CD4-positive, alpha-beta T cell treated with Interferon gamma for 1 hour (primary cell): ENCODE results near the gene MSX1.

Experiments
- DNase-seq: peaks from one replicate; pipeline ENCODE4 v3.0.0-alpha.2; 2020

MSX1 gene

GRCh38 chr4:4858527-4859324, 739 bp upstream of the MSX1 start:
- no peak for DNase-seq

DNA sequence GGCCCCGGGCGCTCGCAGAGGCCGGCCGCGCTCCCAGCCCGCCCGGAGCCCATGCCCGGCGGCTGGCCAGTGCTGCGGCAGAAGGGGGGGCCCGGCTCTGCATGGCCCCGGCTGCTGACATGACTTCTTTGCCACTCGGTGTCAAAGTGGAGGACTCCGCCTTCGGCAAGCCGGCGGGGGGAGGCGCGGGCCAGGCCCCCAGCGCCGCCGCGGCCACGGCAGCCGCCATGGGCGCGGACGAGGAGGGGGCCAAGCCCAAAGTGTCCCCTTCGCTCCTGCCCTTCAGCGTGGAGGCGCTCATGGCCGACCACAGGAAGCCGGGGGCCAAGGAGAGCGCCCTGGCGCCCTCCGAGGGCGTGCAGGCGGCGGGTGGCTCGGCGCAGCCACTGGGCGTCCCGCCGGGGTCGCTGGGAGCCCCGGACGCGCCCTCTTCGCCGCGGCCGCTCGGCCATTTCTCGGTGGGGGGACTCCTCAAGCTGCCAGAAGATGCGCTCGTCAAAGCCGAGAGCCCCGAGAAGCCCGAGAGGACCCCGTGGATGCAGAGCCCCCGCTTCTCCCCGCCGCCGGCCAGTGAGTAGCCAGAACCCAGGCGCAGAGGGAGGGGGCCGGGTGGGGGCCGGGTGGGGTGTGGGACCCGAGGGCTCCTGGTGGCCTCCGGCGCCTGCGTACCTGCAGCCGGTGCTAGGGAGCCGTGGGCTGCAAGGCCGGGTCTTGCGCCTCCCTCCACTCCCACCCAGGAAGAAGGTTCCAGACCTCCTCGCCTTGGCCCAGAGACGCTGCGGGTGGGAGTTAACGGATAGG, 534 bp downstream of the MSX1 start:
- no peak for DNase-seq

GRCh38 chr4:4860600-4861389, 1.3 kb downstream of the MSX1 start:
- DNase-seq = no peak

DNA sequence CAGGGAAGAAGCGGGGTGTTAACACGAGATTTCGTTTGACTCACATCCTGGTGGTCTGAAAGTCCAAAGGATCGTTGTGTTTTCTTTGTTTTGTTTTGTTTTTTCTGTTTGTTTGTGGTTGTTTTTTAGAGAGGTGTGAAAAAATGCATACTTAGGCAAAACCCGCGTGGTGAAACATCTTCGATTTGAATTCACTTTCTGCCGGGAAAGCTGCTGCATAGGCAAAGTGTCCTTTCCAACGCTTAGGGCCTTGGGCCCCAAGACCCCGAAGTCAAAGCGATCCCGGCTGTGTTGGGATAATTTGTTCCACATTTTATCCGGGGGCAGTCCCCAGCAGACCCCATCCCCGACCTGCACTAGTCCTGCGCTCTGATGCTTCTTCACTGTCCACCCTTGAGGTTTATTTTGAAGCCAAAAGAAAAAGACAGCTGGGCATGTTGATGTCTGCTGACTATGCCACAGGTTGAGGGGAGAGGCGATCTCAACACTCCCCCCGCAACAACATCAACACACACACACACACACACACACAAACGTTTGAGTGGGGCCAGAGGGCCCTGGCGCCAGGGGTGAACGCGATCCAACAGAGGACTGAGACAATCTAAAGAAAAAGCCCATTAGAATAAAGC, 2.0 kb downstream of the MSX1 start:
- DNase-seq = no peak

GRCh38 chr4:4862071-4862551, 2.6 kb downstream of the MSX1 start:
- no peak for DNase-seq

GRCh38 chr4:4862665-4863482, 3.4 kb downstream of the MSX1 start:
- DNase-seq = no peak

DNA sequence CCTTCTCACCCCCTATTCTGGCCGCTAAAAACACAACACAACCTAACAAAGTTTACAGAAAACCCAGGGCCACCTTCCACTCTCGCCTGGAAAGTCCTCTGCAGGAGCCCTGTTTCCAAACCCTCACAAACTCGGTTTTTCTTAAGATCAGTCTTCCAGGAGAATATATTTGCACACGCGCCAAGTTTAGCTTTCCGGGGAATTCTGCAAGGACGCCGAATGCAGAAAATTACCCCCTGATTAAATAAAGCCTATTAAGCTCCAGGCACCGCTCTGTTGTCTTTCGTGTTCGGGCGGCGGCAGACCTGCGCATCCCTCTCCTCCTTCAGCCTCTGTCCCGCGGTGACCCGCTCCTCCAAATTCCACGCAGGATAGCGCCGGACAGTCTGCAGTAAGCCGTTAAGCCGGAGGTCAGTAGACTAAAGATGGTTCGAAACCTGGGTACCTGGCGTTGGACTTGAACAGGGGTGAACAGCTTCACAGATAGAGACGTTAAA, 5.0 kb downstream of the MSX1 start:
- no peak for DNase-seq

DNA sequence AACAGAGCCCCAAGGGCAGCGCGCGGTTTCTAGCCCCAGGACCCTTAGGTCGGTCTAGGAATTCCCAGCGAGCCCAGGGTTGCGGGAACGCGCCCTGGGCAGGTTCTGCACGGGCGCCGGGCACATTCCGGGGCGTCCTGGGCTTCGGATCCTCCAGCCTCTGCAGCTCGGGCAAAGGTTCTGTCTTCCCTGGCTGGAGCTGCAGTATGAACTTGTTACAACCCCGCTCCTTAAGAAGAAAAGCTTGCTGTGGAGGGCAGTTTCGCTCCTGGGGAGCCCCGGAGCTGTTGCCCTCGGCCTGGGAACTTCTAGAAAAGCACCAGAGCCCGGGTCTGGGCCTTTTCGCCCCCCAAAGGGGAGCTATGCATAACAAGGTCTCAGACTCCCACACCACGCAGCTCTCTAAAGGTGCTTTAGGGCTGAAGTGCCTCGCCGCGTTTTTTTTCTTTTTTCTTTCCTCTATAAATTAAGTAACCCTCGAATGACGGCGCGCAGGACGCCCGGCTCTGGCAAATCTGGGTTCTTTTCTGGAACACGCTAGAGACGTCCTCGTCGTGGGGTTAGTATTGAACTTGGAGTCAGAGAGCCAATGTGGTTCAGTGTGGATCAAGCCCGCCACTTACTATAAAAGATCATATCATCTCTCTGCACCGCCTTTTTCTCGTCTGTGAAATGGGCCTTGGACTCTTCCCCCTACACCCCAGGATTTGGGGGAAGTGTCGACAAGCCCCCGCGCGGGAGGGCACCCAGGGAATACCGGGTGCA, 5.7 kb downstream of the MSX1 start:
- DNase-seq = no peak

GRCh38 chr4:4865705-4866123, 6.2 kb downstream of the MSX1 start:
- no peak for DNase-seq

DNA sequence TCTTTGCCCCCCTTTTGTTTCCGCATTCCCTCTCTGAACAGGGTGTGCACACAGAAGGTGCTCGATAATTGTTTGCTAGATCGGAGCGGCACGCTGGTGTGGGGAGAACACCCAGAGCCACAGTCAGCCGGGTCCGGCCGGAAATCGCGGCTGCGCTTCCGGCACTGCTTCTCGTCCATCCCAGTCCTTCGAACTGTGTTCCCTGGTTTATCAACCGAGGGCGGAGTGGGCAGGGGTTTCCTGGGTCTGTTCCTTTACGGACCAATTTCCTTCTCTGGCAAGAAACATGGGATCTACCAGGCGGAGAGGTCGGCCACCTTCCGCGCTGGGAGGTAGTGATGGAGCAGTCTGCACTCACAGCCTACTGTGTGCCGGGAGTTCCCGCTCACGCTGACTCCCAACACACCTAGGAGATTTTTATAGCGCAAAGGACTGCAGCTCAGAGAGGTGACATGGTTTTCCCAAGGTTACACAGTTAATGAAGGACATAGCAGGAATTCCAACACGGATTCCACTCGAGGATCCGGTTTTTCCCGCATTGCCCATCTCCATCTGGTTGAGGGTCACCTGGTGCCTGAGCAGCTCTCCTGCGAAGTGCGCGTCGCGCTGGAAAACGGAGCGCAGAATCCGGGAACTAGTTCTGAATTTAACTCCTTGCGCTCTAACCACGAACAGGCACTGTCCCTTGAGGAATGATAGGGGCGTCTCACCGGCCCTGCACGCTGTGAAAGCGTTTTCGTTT, 6.8 kb downstream of the MSX1 start:
- DNase-seq = no peak

- DNase-seq = no peak
Measured at GRCh38 chr4:4866866-4867374, 7.5 kb downstream of the MSX1 start.

GRCh38 chr4:4867375-4868039, 8.0 kb downstream of the MSX1 start:
- DNase-seq = no peak

- DNase-seq = no peak
Measured at GRCh38 chr4:4868040-4868757, 8.7 kb downstream of the MSX1 start.

- no peak for DNase-seq
Measured at GRCh38 chr4:4868758-4869723, 9.6 kb downstream of the MSX1 start.

DNA sequence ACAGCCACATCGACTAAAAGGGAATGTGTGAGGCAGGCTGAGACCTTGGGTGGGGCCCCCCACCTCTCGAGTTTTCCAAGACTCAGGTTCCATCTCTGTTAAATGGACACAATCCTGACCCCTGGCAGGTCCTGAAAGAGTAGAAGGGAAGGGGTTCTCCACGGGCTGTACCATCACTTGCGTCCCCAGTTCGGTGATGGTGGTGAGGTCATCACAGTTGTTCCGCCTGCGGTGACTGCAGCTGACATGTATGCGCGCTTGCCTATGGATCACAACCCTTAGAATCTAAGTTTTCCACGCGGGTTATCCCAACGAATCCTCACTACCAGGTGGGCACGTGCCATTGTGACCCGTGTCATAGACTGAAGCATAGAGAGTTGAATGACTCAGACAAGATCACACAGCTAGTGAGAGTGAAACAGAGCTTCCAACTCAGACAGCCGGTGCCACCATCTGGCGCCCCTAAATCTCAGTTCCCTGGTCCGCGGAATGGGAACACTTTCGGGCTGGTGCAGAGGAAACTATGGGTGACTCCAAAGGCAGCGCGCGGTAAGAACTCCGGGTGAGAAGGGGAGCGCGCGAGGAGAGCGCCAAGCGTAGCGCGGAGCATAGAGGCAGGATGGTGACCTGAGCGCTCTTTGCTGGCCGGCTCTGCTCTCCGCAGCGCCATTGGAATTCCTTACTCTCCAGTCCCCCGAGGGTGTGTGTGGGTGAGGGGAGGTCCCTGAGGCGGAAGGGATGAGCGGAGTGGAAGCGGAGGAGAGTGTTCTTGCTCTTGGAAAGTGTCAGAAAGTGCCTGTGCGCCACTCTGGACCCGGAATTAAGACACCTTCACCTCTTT, 10.5 kb downstream of the MSX1 start:
- DNase-seq = no peak

DNA sequence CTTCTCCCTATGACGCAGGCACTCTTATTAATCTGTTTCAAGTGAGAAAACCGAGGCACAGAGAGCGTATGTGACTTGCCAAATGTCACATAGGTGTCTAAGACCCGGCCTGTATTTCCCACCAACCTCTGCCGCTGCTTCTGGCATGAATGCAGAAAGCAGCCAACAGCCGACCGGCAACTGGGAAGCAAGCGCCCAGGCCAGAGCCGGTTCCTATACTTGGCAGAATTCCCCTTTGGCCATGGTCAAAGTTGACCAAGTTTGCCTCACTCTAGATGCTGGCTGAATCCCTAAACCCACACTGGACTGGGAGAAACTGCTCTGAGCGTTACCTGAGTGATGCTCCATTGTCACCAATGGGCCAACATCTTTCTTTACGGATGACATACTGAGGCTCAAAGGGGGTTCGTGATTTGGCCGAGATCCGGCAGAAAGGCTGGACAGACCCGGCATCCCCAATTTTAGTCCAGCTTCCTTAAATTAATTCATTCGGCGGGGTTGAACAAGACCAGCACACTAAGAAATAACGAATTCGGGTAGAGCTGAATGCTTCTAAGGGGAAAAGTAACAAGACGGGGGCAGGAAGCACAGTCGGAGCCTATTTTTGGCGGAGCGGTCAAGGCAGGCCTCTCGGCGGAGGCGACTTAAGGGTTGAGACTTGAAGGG, 11.2 kb downstream of the MSX1 start:
- DNase-seq = no peak
